GM12891 (cell line): ENCODE measurements around the gene ULK2.

Source experiments
- POLR2A ChIP-seq: IDR thresholded peaks from 2 replicates; pipeline ENCODE4 v1.6.1; 2011; ENCODE audit warnings: low read depth, low read length, control low read depth
- POLR2AphosphoS5 ChIP-seq: IDR thresholded peaks from 2 replicates; pipeline ENCODE4 v1.6.1; 2011; ENCODE audit warnings: low read depth, low read length, control low read depth
- SPI1 ChIP-seq: IDR thresholded peaks from 2 replicates; pipeline ENCODE4 v1.6.1; 2011; ENCODE audit warnings: low read depth, low read length, control low read depth
- TAF1 ChIP-seq: IDR thresholded peaks from 2 replicates; pipeline ENCODE4 v1.6.1; 2011; ENCODE audit warnings: low read depth, low read length, control low read depth

GRCh38 chr17:19781488-19782458, 86.0 kb downstream of the ULK2 start:
- no peak for TF ChIP-seq TAF1
- no peak for TF ChIP-seq POLR2AphosphoS5
- TF ChIP-seq POLR2A = no peak
- no peak for TF ChIP-seq SPI1
